WTC11 (cell line): ENCODE measurements around the gene EGFR. TPM values are rescaled to one million over a fixed set of nuclear protein-coding genes. Genes with fewer than 3 reads are reported as not detected.

Experiments
- ATAC-seq: fragments of 200-7000 bp; cut with Tn5 transposase; 2 replicates; pipeline ENCODE4 v1.10.0; 2021; ENCODE audit warnings: mild to moderate bottlenecking, moderate library complexity
- CTCF ChIA-PET: fragments of 300-600 bp; sonication (Branson Sonifier 250); formaldehyde crosslinking; loops from one replicate; lab custom pipeline; 2021; ENCODE audit warnings: antibody characterized with exemption; lab: Charles Lee
- POLR2A ChIA-PET: fragments of 350-600 bp; sonication (Branson Sonifier 250); formaldehyde crosslinking; loops from one replicate; lab custom pipeline; 2021; ENCODE audit warnings: antibody characterized with exemption; lab: Charles Lee
- DNase-seq: peaks from one replicate; pipeline ENCODE4 v3.0.0; 2021; ENCODE audit warnings: low spot score
- H3K27ac Mint-ChIP-seq: 2 replicates; pipeline ENCODE4 v1.8.0; 2021; ENCODE audit warnings: mixed read lengths
- H3K27me3 Mint-ChIP-seq: 2 replicates; pipeline ENCODE4 v1.8.0; 2021; ENCODE audit warnings: low read depth, mild to moderate bottlenecking, moderate library complexity, mixed read lengths
- H3K36me3 Mint-ChIP-seq: 2 replicates; pipeline ENCODE4 v1.8.0; 2021; ENCODE audit warnings: mixed read lengths
- H3K4me1 Mint-ChIP-seq: 2 replicates; pipeline ENCODE4 v1.8.0; 2022; ENCODE audit warnings: mixed read lengths
- H3K4me3 Mint-ChIP-seq: 2 replicates; pipeline ENCODE4 v1.8.0; 2021; ENCODE audit warnings: mild to moderate bottlenecking, moderate library complexity, mixed read lengths
- H3K9me3 Mint-ChIP-seq: 2 replicates; pipeline ENCODE4 v1.8.0; 2021; ENCODE audit warnings: mixed read lengths
- AFF4 ChIP-seq: sonication (generic); formaldehyde crosslinking; IDR thresholded peaks from 2 replicates; pipeline ENCODE4 v1.8.1; 2023; ENCODE audit warnings: mild to moderate bottlenecking, missing genetic modification reagents, borderline replicate concordance
- ARID4B ChIP-seq: sonication (generic); formaldehyde crosslinking; IDR thresholded peaks from 2 replicates; pipeline ENCODE4 v1.8.0; 2023; ENCODE audit warnings: missing genetic modification reagents, mild to moderate bottlenecking, borderline replicate concordance
- CREB1 ChIP-seq: sonication (generic); formaldehyde crosslinking; IDR thresholded peaks from 2 replicates; pipeline ENCODE4 v1.8.0; 2023; ENCODE audit warnings: mild to moderate bottlenecking, missing genetic modification reagents
- E2F4 ChIP-seq: sonication (generic); formaldehyde crosslinking; IDR thresholded peaks from 2 replicates; pipeline ENCODE4 v1.8.1; 2022; ENCODE audit warnings: low read depth, mild to moderate bottlenecking, moderate library complexity, missing genetic modification reagents, borderline replicate concordance
- ESRRA ChIP-seq: sonication (generic); formaldehyde crosslinking; IDR thresholded peaks from 2 replicates; pipeline ENCODE4 v1.8.1; 2022; ENCODE audit warnings: mild to moderate bottlenecking, missing genetic modification reagents, borderline replicate concordance
- FOXP1 ChIP-seq: sonication (generic); formaldehyde crosslinking; IDR thresholded peaks from 2 replicates; pipeline ENCODE4 v1.8.0; 2022; ENCODE audit warnings: missing genetic modification reagents, mild to moderate bottlenecking, moderate library complexity, borderline replicate concordance
- FOXP4 ChIP-seq: sonication (generic); formaldehyde crosslinking; IDR thresholded peaks from 2 replicates; pipeline ENCODE4 v1.8.0; 2022; ENCODE audit warnings: mild to moderate bottlenecking, missing genetic modification reagents
- GRHL2 ChIP-seq: fragments of 250-450 bp; sonication (Bioruptor Pico); IDR thresholded peaks from 2 replicates; pipeline ENCODE4 v1.8.0; 2022; ENCODE audit warnings: mild to moderate bottlenecking, moderate library complexity; ENCODE audit not compliant: insufficient replicate concordance, severe bottlenecking
- JAZF1 ChIP-seq: fragments of 250-450 bp; sonication (Bioruptor Pico); IDR thresholded peaks from 2 replicates; pipeline ENCODE4 v1.9.0; 2021; ENCODE audit warnings: moderate library complexity, mild to moderate bottlenecking, inconsistent platforms
- JUN ChIP-seq: sonication (generic); formaldehyde crosslinking; IDR thresholded peaks from 2 replicates; pipeline ENCODE4 v1.8.0; 2023; ENCODE audit warnings: mild to moderate bottlenecking, missing genetic modification reagents
- MAX ChIP-seq: sonication (generic); formaldehyde crosslinking; IDR thresholded peaks from 2 replicates; pipeline ENCODE4 v1.8.0; 2022; ENCODE audit warnings: mild to moderate bottlenecking, missing genetic modification reagents
- MLX ChIP-seq: sonication (generic); formaldehyde crosslinking; IDR thresholded peaks from 2 replicates; pipeline ENCODE4 v1.8.1; 2023; ENCODE audit warnings: mild to moderate bottlenecking, missing genetic modification reagents, moderate library complexity
- NFE2L1 ChIP-seq: sonication (generic); formaldehyde crosslinking; IDR thresholded peaks from 2 replicates; pipeline ENCODE4 v1.8.1; 2023; ENCODE audit warnings: missing genetic modification reagents
- RELA ChIP-seq: sonication (generic); formaldehyde crosslinking; IDR thresholded peaks from 2 replicates; pipeline ENCODE4 v1.8.1; 2022; ENCODE audit warnings: missing genetic modification reagents, mild to moderate bottlenecking, borderline replicate concordance
- SP1 ChIP-seq: sonication (generic); formaldehyde crosslinking; conservative IDR thresholded peaks from 2 replicates; pipeline ENCODE4 v1.8.1; 2022; ENCODE audit warnings: missing genetic modification reagents
- TEAD4 ChIP-seq: sonication (generic); formaldehyde crosslinking; IDR thresholded peaks from 2 replicates; pipeline ENCODE4 v1.8.0; 2022; ENCODE audit warnings: mild to moderate bottlenecking, missing genetic modification reagents
- USF2 ChIP-seq: sonication (generic); formaldehyde crosslinking; IDR thresholded peaks from 2 replicates; pipeline ENCODE4 v1.8.1; 2023; ENCODE audit warnings: mild to moderate bottlenecking, missing genetic modification reagents, moderate library complexity
- ZNF232 ChIP-seq: sonication (generic); formaldehyde crosslinking; IDR thresholded peaks from 2 replicates; pipeline ENCODE4 v1.8.0; 2022; ENCODE audit warnings: mild to moderate bottlenecking, missing genetic modification reagents
- ZNF317 ChIP-seq: sonication (generic); formaldehyde crosslinking; IDR thresholded peaks from 2 replicates; pipeline ENCODE4 v1.8.1; 2023; ENCODE audit warnings: low read depth, mild to moderate bottlenecking, moderate library complexity, missing genetic modification reagents, borderline replicate concordance
- ZSCAN18 ChIP-seq: fragments of 250-450 bp; sonication (Bioruptor Pico); IDR thresholded peaks from 2 replicates; pipeline ENCODE4 v2.1.2; 2022; ENCODE audit warnings: mild to moderate bottlenecking, moderate library complexity
- total RNA-seq: library from RNA; stranded (reverse); gene quantifications from 3 replicates; pipeline ENCODE4 v1.2.3, GENCODE V29; 2021

Gene EGFR
- total RNA-seq, 1 experiment from 2014 or later = 5.9 TPM

- no peak for TF ChIP-seq MAX (CRISPR knock-in tag)
- no peak for TF ChIP-seq ARID4B (CRISPR knock-in tag)
- no peak for TF ChIP-seq JUN (CRISPR knock-in tag)
- TF ChIP-seq MLX (CRISPR knock-in tag) = no peak
- TF ChIP-seq CREB1 = no peak
- TF ChIP-seq ZNF232 (CRISPR knock-in tag) = no peak
Measured at GRCh38 chr7:55156919-55157763, 138.3 kb downstream of the EGFR start (continued).

GRCh38 chr7:55157764-55158105, 138.9 kb downstream of the EGFR start:
- POLR2A ChIA-PET = no interaction called here
- no peak overlapping the region for H3K4me3 Mint-ChIP-seq
- no peaks in the 10 kb centered on the region for H3K9me3 Mint-ChIP-seq
- DNase-seq (no peak), ATAC-seq (no peak)
- no peaks in the 10 kb centered on the region for H3K27me3 Mint-ChIP-seq
- H3K4me1 Mint-ChIP-seq = peaks cover 30% of the 10 kb centered on the region
- H3K27ac Mint-ChIP-seq = no peak overlapping the region
- TF ChIP-seq ZNF232 (CRISPR knock-in tag) = no peak
- no peak for TF ChIP-seq E2F4 (CRISPR knock-in tag)
- TF ChIP-seq ZNF317 (CRISPR knock-in tag) = no peak
- TF ChIP-seq JAZF1 (CRISPR knock-in tag) = no peak
- no peak for TF ChIP-seq NFE2L1 (CRISPR knock-in tag)
- no peak for TF ChIP-seq FOXP1 (CRISPR knock-in tag)
- TF ChIP-seq ESRRA = no peak
- TF ChIP-seq TEAD4 (CRISPR knock-in tag) = no peak
- TF ChIP-seq ZSCAN18 = no peak
- TF ChIP-seq SP1 (CRISPR knock-in tag) = no peak
- TF ChIP-seq RELA (CRISPR knock-in tag) = no peak
- TF ChIP-seq USF2 (CRISPR knock-in tag) = no peak
- TF ChIP-seq AFF4 = no peak
- no peak for TF ChIP-seq GRHL2 (CRISPR knock-in tag)
- TF ChIP-seq FOXP4 (CRISPR knock-in tag) = no peak
- H3K36me3 Mint-ChIP-seq = no peaks in the 10 kb centered on the region
- CTCF ChIA-PET = interaction anchor here (1.0 to 2.8 kb wide), 2 partner anchors 8 to 97 kb away, joined by 3 to 21 read pairs; no protein-coding TSS in a partner anchor
